GM12891 (cell line): ENCODE results near the gene KRT9. TPM values are rescaled to one million over a fixed set of nuclear protein-coding genes. Genes with fewer than 3 reads are reported as not detected.
"Not testable (repeated sequence)": the region's sequence is repeated elsewhere in the genome, so short reads cannot be mapped to it uniquely, and the experiment has no call there.

Source experiments
- DNase-seq: peaks from one replicate; pipeline ENCODE4 v3.0.0; 2011; ENCODE audit warnings: low spot score; ENCODE audit not compliant: insufficient read length
- FAIRE-seq: peaks from 2 replicates; lab custom pipeline; 2011; peaks lifted over from hg19 to GRCh38; lab: Jason Lieb, UNC
- PAX5 ChIP-seq: IDR thresholded peaks from 2 replicates; pipeline ENCODE4 v1.6.1; 2011; ENCODE audit warnings: low read length, moderate library complexity, mild to moderate bottlenecking; ENCODE audit not compliant: insufficient read depth, severe bottlenecking
- POLR2A ChIP-seq: IDR thresholded peaks from 2 replicates; pipeline ENCODE4 v1.6.1; 2011; ENCODE audit warnings: low read depth, low read length, control low read depth
- POLR2AphosphoS5 ChIP-seq: IDR thresholded peaks from 2 replicates; pipeline ENCODE4 v1.6.1; 2011; ENCODE audit warnings: low read depth, low read length, control low read depth
- POU2F2 ChIP-seq: IDR thresholded peaks from 2 replicates; pipeline ENCODE4 v1.6.1; 2011; ENCODE audit warnings: low read depth, mild to moderate bottlenecking, control low read depth, low read length, moderate library complexity
- SPI1 ChIP-seq: IDR thresholded peaks from 2 replicates; pipeline ENCODE4 v1.6.1; 2011; ENCODE audit warnings: low read depth, low read length, control low read depth
- TAF1 ChIP-seq: IDR thresholded peaks from 2 replicates; pipeline ENCODE4 v1.6.1; 2011; ENCODE audit warnings: low read depth, low read length, control low read depth
- polyA plus RNA-seq: library from polyadenylated mRNA; unstranded; fragments of >200 nt; gene quantifications from one replicate; pipeline ENCODE4 v1.2.1, GENCODE V29; 2012; ENCODE audit warnings: low read depth, missing spikeins, inconsistent platforms; ENCODE audit not compliant: missing spikeins

KRT9 gene, protein sequence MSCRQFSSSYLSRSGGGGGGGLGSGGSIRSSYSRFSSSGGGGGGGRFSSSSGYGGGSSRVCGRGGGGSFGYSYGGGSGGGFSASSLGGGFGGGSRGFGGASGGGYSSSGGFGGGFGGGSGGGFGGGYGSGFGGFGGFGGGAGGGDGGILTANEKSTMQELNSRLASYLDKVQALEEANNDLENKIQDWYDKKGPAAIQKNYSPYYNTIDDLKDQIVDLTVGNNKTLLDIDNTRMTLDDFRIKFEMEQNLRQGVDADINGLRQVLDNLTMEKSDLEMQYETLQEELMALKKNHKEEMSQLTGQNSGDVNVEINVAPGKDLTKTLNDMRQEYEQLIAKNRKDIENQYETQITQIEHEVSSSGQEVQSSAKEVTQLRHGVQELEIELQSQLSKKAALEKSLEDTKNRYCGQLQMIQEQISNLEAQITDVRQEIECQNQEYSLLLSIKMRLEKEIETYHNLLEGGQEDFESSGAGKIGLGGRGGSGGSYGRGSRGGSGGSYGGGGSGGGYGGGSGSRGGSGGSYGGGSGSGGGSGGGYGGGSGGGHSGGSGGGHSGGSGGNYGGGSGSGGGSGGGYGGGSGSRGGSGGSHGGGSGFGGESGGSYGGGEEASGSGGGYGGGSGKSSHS
- not detected for polyA plus RNA-seq

DNA sequence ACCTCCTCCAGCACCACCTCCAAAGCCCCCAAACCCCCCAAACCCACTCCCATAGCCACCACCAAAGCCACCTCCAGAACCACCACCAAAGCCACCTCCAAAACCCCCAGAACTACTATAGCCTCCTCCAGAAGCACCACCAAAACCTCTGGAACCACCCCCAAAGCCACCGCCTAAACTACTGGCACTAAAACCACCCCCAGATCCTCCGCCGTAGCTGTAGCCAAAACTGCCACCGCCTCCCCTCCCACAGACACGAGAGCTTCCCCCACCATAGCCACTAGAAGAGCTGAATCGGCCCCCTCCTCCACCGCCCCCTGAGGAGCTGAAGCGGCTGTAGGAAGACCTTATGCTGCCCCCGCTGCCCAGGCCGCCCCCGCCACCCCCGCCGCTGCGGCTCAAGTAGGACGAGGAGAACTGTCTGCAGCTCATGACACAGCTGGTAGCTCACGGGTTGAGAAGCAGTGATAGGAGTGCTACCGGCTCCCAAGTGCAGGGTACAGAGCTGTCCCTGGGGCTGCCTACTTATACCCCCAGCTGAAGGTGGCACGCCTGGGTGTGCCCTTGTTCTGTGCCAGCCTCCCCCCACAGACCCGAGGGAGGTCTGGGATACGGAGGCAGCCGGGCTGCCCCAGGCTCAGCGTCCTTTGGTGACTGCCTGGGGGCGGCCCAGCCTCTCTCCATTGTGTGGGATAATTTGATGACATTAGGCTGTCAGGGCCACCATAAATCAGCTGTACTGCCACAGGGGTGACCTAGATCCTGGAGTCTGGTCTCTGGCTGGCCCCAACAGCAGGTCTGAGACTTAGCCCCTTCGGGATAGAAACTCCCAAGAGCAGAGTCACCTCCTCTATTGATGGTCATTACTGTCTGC lies at the start of gene KRT9:
KRT9 (minus strand) TSS at position 499 of the 874 bp plus-strand sequence; CDS start at position 432, 67 bp downstream.
- FAIRE-seq (no peak), DNase-seq (no peak)
- TF ChIP-seq POLR2AphosphoS5, result no peak
- TF ChIP-seq TAF1, result no peak
- no peak for TF ChIP-seq POLR2A
- TF ChIP-seq SPI1, result no peak
- no peak for TF ChIP-seq PAX5
- TF ChIP-seq POU2F2, result no peak

DNA sequence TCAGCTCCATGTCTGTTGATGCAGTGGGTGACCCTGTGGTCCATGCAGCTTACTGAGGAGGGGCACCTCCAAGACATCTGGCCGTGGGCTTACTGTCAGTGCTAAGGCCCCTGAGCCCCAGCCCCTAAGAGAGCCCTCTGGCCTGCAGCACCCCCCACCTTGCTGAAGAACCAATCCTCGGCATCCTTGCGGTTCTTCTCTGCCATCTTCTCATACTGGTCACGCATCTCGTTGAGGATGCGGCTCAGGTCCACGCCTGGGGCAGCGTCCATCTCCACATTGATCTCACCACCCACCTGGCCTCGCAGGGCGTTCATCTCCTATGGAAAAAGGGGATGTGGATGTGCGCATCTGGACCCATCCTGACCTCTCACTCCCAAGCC lies 49.6 kb upstream of the KRT9 start:
- not testable (repeated sequence) for FAIRE-seq, DNase-seq

DNA sequence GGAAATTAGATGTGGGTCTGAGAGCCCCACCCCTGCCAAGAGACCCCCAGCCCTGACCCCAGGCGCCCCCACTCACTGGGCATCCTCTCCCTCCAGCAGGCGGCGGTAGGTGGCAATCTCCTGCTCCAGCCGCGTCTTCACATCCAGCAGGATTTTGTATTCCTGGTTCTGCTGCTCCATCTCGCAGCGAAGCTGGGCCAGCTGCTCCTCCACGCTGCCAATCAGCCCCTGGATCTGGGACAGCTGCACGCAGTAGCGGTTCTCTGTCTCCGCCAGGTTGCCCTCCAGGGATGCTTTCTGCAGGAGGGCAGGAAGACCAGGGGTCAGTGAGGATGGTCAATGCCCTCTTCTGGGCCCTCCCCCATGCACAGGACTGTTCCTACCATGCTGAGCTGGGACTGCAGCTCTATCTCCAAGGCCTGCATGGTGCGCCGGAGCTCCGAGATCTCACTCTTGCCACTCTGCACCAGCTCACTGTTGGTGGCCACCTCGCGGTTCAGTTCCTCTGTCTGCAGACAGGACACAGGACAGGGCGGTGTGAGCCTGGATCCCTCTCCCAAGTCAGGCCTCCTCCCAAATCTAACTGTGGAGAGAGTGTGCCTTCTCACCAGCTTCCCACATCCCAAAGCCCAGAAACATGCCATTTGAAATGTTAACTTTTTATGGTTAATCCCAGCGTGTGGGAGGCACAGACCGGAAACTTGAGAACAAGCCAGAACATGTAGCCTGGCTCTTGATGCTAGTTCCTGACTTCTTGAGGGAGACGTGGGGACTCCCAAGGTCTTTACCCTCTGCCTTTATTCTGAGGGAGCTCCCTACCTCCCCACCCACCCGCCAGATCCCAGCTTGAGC lies 49.0 kb upstream of the KRT9 start:
- no peak for FAIRE-seq
- TF ChIP-seq PAX5 (no peak), POLR2AphosphoS5 (no peak), POLR2A (no peak), TAF1 (no peak), SPI1 (no peak), POU2F2 (no peak)
- DNase-seq, result no peak

DNA sequence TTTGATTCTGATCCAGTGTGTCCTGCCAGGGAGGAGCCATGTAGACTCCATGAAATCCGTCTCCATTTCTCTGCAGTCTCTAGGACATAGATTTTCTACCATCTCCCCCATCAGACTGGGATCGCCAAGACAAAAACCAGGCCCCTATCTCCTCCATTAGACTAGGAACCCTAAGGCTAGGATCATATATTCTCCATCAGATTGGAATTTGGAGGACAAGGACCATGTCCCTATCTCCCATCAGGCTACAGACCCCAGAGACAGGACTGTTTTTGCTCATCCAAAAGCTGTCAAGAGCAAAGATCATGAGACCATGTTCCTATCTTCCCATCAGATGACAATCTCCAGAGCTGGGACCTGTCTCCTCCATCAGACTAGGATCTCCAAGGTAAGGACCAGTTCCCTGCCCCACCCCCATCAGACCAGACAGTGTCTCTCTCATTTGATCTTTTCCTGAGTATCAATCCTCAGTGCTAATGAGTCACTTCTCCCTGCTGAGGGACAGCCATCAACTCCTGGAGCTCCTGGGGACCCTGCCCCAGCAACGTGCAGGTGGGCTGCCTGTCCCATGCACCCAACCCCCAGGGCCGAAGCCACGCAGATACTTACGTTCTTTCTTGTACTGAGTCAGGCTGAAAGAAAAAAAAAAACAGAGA lies 48.2 kb upstream of the KRT9 start:
- not testable (repeated sequence) for DNase-seq, FAIRE-seq

DNA sequence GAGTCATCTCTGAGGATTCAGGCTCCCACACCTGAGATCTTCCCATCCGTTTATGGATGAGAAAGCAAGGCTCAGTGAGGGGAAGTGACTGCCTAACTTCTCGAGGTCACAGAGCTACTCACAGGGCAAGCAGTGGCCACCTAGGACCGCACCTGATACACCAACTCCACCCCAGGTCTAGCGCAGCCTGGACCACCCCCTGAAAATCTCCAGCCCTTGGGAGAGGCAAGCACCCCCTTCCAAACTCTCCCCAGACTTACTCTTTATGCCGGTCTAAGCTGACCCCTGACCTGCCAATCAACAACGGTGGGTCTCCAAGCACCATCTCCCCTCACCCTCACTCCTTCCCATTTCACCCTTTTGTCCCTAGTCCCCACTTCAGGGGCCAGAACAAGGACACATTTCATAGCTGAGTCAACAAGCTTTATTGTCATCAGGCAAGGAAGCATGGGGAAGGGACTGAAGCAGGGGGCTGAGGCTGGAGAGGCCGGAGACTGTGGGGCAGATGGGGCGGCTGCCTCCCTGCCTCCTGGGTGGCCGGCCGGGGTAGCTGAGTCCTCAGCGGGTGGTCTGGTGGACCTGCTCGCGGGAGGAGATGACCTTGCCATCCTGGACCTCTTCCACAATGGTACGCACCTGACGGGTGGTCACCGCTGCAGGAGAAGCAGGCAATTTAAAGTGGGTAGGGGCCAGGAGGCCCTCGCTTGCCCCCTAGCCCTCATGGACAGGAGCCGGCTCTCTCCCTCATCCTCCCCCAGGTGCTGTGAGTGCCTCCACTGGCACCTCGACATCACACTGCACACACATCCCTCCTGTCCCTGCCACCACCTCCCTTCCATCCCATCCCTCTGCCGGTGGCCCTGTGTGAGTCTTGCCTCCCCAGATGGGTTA lies 47.4 kb upstream of the KRT9 start:
- TF ChIP-seq SPI1, result no peak
- TF ChIP-seq POLR2A, result no peak
- TF ChIP-seq POLR2AphosphoS5, result no peak
- no peak for TF ChIP-seq TAF1
- no peak for TF ChIP-seq POU2F2
- TF ChIP-seq PAX5, result no peak
- FAIRE-seq (no peak), DNase-seq (no peak)

DNA sequence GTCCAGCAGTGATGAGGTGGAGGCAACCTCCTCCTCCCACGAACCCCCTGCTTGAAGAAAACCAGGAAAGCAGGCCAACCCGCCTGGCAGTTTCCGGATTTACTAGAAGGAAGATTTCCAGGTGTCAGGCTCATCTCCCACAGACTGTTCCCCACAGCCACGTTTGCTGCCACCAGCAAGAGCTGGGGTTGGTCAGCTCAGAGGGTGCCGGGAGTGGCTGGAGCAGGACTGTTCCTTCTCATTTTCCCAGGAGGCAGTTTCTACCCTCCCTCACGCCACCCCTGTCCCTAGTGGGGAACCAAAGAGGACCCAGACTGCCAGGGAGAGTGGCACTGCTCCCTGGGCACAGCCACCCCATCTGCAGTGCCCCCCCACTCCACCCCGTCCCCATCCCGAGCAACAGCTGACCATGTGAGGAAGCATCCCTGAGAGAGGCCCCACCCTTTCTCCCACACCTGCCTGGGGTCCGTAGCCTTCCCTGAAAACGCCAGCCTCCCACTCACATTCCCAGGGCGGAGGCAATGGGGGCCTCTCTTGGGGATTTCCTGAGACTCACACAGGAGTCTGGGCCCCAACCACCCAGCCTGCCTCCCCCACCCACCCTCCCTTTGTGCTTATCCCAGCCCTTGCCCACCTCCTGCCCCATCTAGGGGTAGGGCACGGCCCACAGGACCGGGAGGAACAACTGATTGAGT lies 46.6 kb upstream of the KRT9 start:
- FAIRE-seq (peak; percentile 13), DNase-seq (no peak)
- TF ChIP-seq POLR2A (no peak), PAX5 (no peak), POLR2AphosphoS5 (no peak), SPI1 (no peak), TAF1 (no peak), POU2F2 (no peak)

DNA sequence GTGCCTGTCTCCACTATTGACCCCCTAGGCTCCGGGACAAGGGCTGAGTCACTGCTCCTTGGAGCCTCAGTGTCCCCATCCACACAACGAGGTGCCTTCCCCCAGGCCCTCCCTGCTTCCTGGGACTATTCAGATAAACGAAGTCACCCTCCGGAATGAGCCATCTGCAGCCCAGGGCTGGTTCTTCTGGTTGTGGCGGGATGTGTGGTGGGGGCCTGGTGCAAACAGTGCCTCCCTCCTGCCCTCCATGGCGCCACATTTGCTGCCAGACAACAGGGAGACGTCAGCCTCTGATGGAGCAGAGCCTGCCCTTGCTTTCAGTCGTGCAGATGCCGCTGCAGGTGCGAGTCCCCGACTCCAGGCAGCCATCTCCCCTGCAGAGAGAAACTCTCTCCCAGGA lies 45.8 kb upstream of the KRT9 start:
- no peak for TF ChIP-seq TAF1
- TF ChIP-seq SPI1, result no peak
- TF ChIP-seq POLR2A, result no peak
- no peak for TF ChIP-seq POU2F2
- no peak for TF ChIP-seq PAX5
- TF ChIP-seq POLR2AphosphoS5, result no peak
- no peak for DNase-seq
- FAIRE-seq, result no peak

DNA sequence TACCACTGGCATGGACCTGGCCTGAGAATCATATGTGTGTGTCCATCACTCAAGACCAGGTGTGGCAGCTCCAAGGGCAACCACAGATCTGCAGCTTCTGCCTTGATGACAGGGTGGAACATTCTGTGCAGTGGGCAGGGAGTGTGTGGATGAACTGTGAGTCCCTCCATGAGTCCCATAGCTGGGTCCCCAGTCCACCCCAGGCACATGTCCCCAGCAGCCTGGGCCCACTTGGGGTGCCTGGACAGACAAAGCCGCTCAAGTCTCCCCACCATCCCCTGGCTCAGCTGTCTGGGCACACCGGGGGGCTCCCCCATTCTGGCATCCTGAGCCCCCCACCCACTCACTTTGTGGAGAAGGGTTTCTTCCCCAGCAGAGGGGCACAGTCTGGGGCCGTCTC lies 45.3 kb upstream of the KRT9 start:
- no peak for FAIRE-seq

DNA sequence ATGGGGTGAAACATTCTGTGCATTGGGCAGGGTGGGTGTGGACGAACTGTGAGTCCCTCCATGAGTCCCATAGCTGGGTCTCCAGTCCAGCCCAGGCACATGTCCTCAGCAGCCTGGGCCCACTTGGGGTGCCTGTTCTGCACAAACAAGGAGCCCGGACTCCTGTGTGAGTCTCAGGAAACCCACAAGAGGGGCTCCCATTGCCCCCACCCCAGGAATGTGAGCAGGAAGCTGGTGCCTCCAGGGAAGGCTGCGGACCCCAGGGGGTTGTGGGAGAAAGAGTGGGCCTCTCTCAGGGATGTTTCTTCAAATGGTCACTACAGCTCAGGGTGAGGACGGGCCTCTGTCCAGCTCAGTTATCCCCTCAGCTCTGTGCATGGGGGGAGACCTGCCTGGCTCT lies 44.6 kb upstream of the KRT9 start:
- DNase-seq, result not testable (repeated sequence)

More for the DNA sequence above, 45.3 kb upstream of the KRT9 start:
- TF ChIP-seq PAX5, result no peak
- TF ChIP-seq SPI1, result no peak
- no peak for DNase-seq

More for the DNA sequence above, 44.6 kb upstream of the KRT9 start:
- not testable (repeated sequence) for FAIRE-seq
